SK-N-SH (cell line): Measurements from ENCODE around the gene E2F3. TPM values are rescaled to one million over a fixed set of nuclear protein-coding genes. Genes with fewer than 3 reads are reported as not detected.

Source experiments
- CTCF ChIA-PET: fragments of 300-600, 350-600 bp; formaldehyde crosslinking; extraction: SDS; loops from one replicate; lab custom pipeline; 2021; lab: Yijun Ruan, JAX
- POLR2A ChIA-PET: fragments of 350-600 bp; sonication (Branson Sonifier 250); formaldehyde crosslinking; extraction: SDS; loops from one replicate; lab custom pipeline; 2020; ENCODE audit warnings: antibody characterized with exemption, inconsistent platforms; lab: Yijun Ruan, JAX
- DNase-seq: peaks from one replicate; pipeline ENCODE4 v3.0.0; 2012
- H2AFZ ChIP-seq: fragments of 200-600 bp; sonication (generic); 2 replicates; pipeline ENCODE4 v1.8.1; 2016; ENCODE audit warnings: antibody characterized with exemption, mild to moderate bottlenecking, low read depth
- H3F3A ChIP-seq: fragments of 200-600 bp; sonication (generic); replicated peaks from 2 replicates; pipeline ENCODE3; 2016; ENCODE audit warnings: antibody characterized with exemption, mild to moderate bottlenecking; ENCODE audit not compliant: insufficient read depth
- H3K27ac ChIP-seq, 2 experiments: fragments of 200-500 bp in 1 of 2; fragments of 200-600 bp in 1 of 2; sonication (Bioruptor generic) in 1 of 2; sonication (generic), shearing (Covaris generic) in 1 of 2; 2 replicates each; pipeline versions ENCODE4 v1.5.1 to v1.6.1; 2014 to 2016; ENCODE audit warnings: low read depth in 2 of 2, inconsistent platforms in 1 of 2, low read length in 1 of 2, mild to moderate bottlenecking in 1 of 2, mixed read lengths in 1 of 2
- H3K27me3 ChIP-seq: fragments of 200-600 bp; sonication (generic), shearing (Covaris generic); 2 replicates; pipeline ENCODE4 v1.6.1; 2016; ENCODE audit warnings: mixed run types; ENCODE audit not compliant: insufficient read depth
- H3K36me3 ChIP-seq, 2 experiments: fragments of 200-500 bp in 1 of 2; fragments of 200-600 bp in 1 of 2; sonication (Bioruptor generic) in 1 of 2; sonication (generic) in 1 of 2; replicated peaks in 1 of 2; 2 replicates each; pipeline versions ENCODE3 to v1.5.1; 2014 to 2016; ENCODE audit warnings: low read length in 1 of 2, mild to moderate bottlenecking in 1 of 2; ENCODE audit not compliant: insufficient read depth in 2 of 2, control insufficient read depth in 1 of 2
- H3K4me1 ChIP-seq, 2 experiments: fragments of 200-500 bp in 1 of 2; fragments of 200-600 bp in 1 of 2; sonication (Bioruptor generic) in 1 of 2; sonication (generic), shearing (Covaris generic) in 1 of 2; 2 replicates each; pipeline versions ENCODE4 v1.5.1 to v1.6.1; 2014 to 2016; ENCODE audit warnings: low read depth in 1 of 2, low read length in 1 of 2, mixed run types in 1 of 2; ENCODE audit not compliant: insufficient read depth in 2 of 2, control insufficient read depth in 1 of 2
- H3K4me2 ChIP-seq: fragments of 200-600 bp; sonication (generic), shearing (Covaris generic); 2 replicates; pipeline ENCODE4 v1.6.1; 2017; ENCODE audit warnings: mixed run types
- H3K4me3 ChIP-seq, 2 experiments: fragments of 200-500 bp in 1 of 2; fragments of 200-600 bp in 1 of 2; sonication (Bioruptor generic) in 1 of 2; sonication (generic), shearing (Covaris generic) in 1 of 2; 2 replicates each; pipeline versions ENCODE4 v1.5.1 to v1.8.1; 2014 to 2016; ENCODE audit warnings: low read depth in 2 of 2, inconsistent platforms in 1 of 2, low read length in 1 of 2, mild to moderate bottlenecking in 1 of 2, mixed read lengths in 1 of 2, moderate library complexity in 1 of 2
- H3K79me2 ChIP-seq: fragments of 200-600 bp; sonication (generic); 2 replicates; pipeline ENCODE4 v1.8.1; 2017; ENCODE audit warnings: mild to moderate bottlenecking; ENCODE audit not compliant: insufficient read depth
- H3K9ac ChIP-seq: fragments of 200-600 bp; sonication (generic); 2 replicates; pipeline ENCODE4 v1.6.1; 2017; ENCODE audit warnings: mixed run types
- H3K9me2 ChIP-seq: fragments of 200-600 bp; sonication (generic); 2 replicates; pipeline ENCODE4 v1.6.1; 2017; ENCODE audit warnings: mixed run types
- H3K9me3 ChIP-seq: fragments of 200-600 bp; sonication (generic); 2 replicates; pipeline ENCODE4 v1.6.1; 2017; ENCODE audit warnings: mixed run types, mild to moderate bottlenecking, moderate library complexity
- H4K20me1 ChIP-seq: fragments of 200-600 bp; sonication (generic); 2 replicates; pipeline ENCODE4 v1.6.1; 2017; ENCODE audit warnings: mild to moderate bottlenecking, mixed run types; ENCODE audit not compliant: insufficient read depth
- CHD2 ChIP-seq: fragments of 150-350 bp; IDR thresholded peaks from 2 replicates; pipeline ENCODE4 v1.6.1; 2018; ENCODE audit warnings: low read length; ENCODE audit not compliant: partially characterized antibody
- EZH2phosphoT487 ChIP-seq: fragments of 200-600 bp; sonication (generic); IDR thresholded peaks from 2 replicates; pipeline ENCODE4 v1.6.1; 2017; ENCODE audit warnings: low read depth, mixed run types, mild to moderate bottlenecking, antibody characterized with exemption, moderate library complexity, borderline replicate concordance
- FOXM1 ChIP-seq: IDR thresholded peaks from 2 replicates; pipeline ENCODE4 v1.4.0; 2012; ENCODE audit warnings: low read depth, mild to moderate bottlenecking
- JUND ChIP-seq: IDR thresholded peaks from 2 replicates; pipeline ENCODE4 v1.4.0; 2012
- MEF2A ChIP-seq: IDR thresholded peaks from 2 replicates; pipeline ENCODE4 v1.4.0; 2012; ENCODE audit warnings: low read depth, borderline replicate concordance
- POLR2AphosphoS5 ChIP-seq: IDR thresholded peaks from 2 replicates; pipeline ENCODE4 v1.6.1; 2012; ENCODE audit warnings: low read depth, low read length
- RXRA ChIP-seq: IDR thresholded peaks from 2 replicates; pipeline ENCODE4 v1.4.0; 2012; ENCODE audit warnings: low read depth, mild to moderate bottlenecking, borderline replicate concordance
- SIN3A ChIP-seq: IDR thresholded peaks from 2 replicates; pipeline ENCODE4 v1.6.1; 2012; ENCODE audit warnings: low read depth, mild to moderate bottlenecking, low read length, moderate library complexity, borderline replicate concordance
- TEAD4 ChIP-seq: IDR thresholded peaks from 2 replicates; pipeline ENCODE4 v1.4.0; 2012; ENCODE audit warnings: mild to moderate bottlenecking, borderline replicate concordance; ENCODE audit not compliant: insufficient read depth
- YY1 ChIP-seq: IDR thresholded peaks from 2 replicates; pipeline ENCODE4 v1.4.0; 2012; ENCODE audit warnings: low read depth, mild to moderate bottlenecking
- WGBS: methylation state at CpG from one replicate; pipeline ENCODE4 v1.1.6; 2017; ENCODE audit warnings: low lambda C conversion rate; 5-methylcytosine and 5-hydroxymethylcytosine counted together
- polyA plus RNA-seq, 3 experiments: library from polyadenylated mRNA; depleted of rRNA; stranded (reverse); fragments of >200 nt; gene quantifications; 2 replicates each; pipeline ENCODE4 v1.2.3, GENCODE V29; 2012
- TF ChIP-seq, protein P1 (sequence below): IDR thresholded peaks from 2 replicates; pipeline ENCODE4; 2012
- TF ChIP-seq, protein P2 (sequence below): IDR thresholded peaks from 2 replicates; pipeline ENCODE4 v1.4.0; 2012; ENCODE audit warnings: low read depth, borderline replicate concordance
- TF ChIP-seq, protein P3 (sequence below): IDR thresholded peaks from 2 replicates; pipeline ENCODE4 v1.4.0; 2012; ENCODE audit warnings: low read depth, borderline replicate concordance
- TF ChIP-seq, protein P4 (sequence below): IDR thresholded peaks from 2 replicates; pipeline ENCODE4 v1.4.0; 2012; ENCODE audit warnings: low read depth
- TF ChIP-seq, protein P5 (sequence below): fragments of 150-350 bp; IDR thresholded peaks from 2 replicates; pipeline ENCODE4 v1.6.1; 2017; ENCODE audit warnings: antibody characterized with exemption, low read length, low read depth, borderline replicate concordance
- TF ChIP-seq, protein P6 (sequence below): fragments of 200-600 bp; sonication (generic); IDR thresholded peaks from 2 replicates; pipeline ENCODE4 v1.6.1; 2017; ENCODE audit warnings: antibody characterized with exemption, mild to moderate bottlenecking, moderate library complexity

Gene E2F3
- polyA plus RNA-seq, 1 of the 3 experiments (the other 2 are of a cell fraction), result 12.7 TPM

DNA sequence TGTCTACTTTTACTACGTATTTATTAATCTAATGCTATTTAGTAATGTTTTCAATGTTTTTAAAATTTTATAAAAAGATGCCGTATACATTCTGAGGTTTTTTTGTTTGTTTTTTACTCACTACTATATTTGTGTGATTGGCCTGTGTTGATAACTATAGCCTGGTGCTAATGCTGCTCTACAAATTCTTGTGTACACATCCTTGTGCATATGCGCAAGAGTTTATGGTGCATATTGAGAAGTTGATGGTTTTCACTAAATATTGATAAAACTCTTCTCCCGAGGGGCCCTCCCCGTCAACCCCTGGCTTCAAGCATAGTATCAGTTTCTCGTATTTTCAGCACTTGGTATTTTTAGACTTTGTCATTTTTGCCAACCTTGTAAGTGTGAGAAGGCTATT lies 59.9 kb downstream of the E2F3 start:
- Histone ChIP-seq H3K27ac (no peak overlapping the region), H3K4me2 (no peak overlapping the region), H3K79me2 (peaks cover 95% of the 10 kb centered on the region), H3K9me3 (no peaks in the 10 kb centered on the region), H3F3A (no peaks in the 10 kb centered on the region), H3K9me2 (no peaks in the 10 kb centered on the region), H3K36me3 (peaks cover 9 to 31% of the 10 kb centered on the region in 2 experiments), H2AFZ (no peak overlapping the region), H4K20me1 (peaks cover 38% of the 10 kb centered on the region), H3K27me3 (no peaks in the 10 kb centered on the region), H3K9ac (no peak overlapping the region), H3K4me1 (no peaks in the 10 kb centered on the region; a peak in 1 of 4 replicates), H3K4me3 (no peak overlapping the region)
- ChIA-PET POLR2A (no interaction called here), CTCF (no interaction called here)
- 80% methylated on average over 6 of the region's 6 CpGs for WGBS
- TF ChIP-seq TEAD4 (no peak), RXRA (no peak), MEF2A (no peak), POLR2AphosphoS5 (no peak), SIN3A (no peak)
- TF ChIP-seq, protein P1, sequence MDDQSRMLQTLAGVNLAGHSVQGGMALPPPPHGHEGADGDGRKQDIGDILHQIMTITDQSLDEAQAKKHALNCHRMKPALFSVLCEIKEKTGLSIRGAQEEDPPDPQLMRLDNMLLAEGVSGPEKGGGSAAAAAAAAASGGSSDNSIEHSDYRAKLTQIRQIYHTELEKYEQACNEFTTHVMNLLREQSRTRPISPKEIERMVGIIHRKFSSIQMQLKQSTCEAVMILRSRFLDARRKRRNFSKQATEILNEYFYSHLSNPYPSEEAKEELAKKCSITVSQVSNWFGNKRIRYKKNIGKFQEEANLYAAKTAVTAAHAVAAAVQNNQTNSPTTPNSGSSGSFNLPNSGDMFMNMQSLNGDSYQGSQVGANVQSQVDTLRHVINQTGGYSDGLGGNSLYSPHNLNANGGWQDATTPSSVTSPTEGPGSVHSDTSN, result no peak
- TF ChIP-seq, protein P2, sequence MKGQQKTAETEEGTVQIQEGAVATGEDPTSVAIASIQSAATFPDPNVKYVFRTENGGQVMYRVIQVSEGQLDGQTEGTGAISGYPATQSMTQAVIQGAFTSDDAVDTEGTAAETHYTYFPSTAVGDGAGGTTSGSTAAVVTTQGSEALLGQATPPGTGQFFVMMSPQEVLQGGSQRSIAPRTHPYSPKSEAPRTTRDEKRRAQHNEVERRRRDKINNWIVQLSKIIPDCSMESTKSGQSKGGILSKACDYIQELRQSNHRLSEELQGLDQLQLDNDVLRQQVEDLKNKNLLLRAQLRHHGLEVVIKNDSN, result no peak
- TF ChIP-seq, protein P3, sequence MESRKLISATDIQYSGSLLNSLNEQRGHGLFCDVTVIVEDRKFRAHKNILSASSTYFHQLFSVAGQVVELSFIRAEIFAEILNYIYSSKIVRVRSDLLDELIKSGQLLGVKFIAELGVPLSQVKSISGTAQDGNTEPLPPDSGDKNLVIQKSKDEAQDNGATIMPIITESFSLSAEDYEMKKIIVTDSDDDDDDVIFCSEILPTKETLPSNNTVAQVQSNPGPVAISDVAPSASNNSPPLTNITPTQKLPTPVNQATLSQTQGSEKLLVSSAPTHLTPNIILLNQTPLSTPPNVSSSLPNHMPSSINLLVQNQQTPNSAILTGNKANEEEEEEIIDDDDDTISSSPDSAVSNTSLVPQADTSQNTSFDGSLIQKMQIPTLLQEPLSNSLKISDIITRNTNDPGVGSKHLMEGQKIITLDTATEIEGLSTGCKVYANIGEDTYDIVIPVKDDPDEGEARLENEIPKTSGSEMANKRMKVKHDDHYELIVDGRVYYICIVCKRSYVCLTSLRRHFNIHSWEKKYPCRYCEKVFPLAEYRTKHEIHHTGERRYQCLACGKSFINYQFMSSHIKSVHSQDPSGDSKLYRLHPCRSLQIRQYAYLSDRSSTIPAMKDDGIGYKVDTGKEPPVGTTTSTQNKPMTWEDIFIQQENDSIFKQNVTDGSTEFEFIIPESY, result no peak
- no peak for DNase-seq

DNA sequence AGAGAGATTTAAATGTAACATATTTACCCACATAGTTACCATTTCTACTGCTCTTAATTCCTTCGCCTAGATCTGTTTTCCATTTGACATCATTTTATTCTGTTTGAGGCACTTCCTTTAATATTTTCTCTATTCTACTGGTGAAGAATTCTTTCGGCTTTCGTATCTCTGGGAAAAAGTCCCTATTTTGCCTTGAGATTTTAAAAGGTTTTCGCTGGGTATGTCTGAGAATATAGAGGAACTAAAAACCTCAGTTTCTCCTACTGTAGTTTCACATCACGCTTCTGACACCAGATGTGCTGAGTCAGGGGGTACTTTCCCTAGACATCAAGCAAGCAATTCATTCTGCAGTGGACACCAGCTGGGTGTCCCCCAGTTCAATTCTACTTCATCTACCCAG lies 61.7 kb downstream of the E2F3 start:
- no peak overlapping the region for H3K4me3 ChIP-seq
- H3F3A ChIP-seq, result no peaks in the 10 kb centered on the region
- H3K79me2 ChIP-seq, result peaks cover 97% of the 10 kb centered on the region
- DNase-seq, result no peak
- H3K9me2 ChIP-seq, result no peaks in the 10 kb centered on the region
- peaks cover 52% of the 10 kb centered on the region for H4K20me1 ChIP-seq
- TF ChIP-seq, protein P2, result no peak
- TF ChIP-seq, protein P3, result no peak
- TF ChIP-seq YY1, result no peak
- TF ChIP-seq, protein P4, sequence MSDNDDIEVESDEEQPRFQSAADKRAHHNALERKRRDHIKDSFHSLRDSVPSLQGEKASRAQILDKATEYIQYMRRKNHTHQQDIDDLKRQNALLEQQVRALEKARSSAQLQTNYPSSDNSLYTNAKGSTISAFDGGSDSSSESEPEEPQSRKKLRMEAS, result no peak
- no peak for TF ChIP-seq CHD2
- TF ChIP-seq, protein P5, sequence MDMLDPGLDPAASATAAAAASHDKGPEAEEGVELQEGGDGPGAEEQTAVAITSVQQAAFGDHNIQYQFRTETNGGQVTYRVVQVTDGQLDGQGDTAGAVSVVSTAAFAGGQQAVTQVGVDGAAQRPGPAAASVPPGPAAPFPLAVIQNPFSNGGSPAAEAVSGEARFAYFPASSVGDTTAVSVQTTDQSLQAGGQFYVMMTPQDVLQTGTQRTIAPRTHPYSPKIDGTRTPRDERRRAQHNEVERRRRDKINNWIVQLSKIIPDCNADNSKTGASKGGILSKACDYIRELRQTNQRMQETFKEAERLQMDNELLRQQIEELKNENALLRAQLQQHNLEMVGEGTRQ, result no peak
- TF ChIP-seq TEAD4, result no peak
- TF ChIP-seq, protein P6, sequence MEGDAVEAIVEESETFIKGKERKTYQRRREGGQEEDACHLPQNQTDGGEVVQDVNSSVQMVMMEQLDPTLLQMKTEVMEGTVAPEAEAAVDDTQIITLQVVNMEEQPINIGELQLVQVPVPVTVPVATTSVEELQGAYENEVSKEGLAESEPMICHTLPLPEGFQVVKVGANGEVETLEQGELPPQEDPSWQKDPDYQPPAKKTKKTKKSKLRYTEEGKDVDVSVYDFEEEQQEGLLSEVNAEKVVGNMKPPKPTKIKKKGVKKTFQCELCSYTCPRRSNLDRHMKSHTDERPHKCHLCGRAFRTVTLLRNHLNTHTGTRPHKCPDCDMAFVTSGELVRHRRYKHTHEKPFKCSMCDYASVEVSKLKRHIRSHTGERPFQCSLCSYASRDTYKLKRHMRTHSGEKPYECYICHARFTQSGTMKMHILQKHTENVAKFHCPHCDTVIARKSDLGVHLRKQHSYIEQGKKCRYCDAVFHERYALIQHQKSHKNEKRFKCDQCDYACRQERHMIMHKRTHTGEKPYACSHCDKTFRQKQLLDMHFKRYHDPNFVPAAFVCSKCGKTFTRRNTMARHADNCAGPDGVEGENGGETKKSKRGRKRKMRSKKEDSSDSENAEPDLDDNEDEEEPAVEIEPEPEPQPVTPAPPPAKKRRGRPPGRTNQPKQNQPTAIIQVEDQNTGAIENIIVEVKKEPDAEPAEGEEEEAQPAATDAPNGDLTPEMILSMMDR, result no peak
- TF ChIP-seq FOXM1, result no peak
- no peak for TF ChIP-seq JUND
- TF ChIP-seq MEF2A, result no peak
- no peak for TF ChIP-seq EZH2phosphoT487
- TF ChIP-seq, all 33 proteins: peak for 0
- H3K4me1 ChIP-seq, result no peaks in the 10 kb centered on the region; a peak in 1 of 4 replicates
- no peaks in the 10 kb centered on the region for H3K9me3 ChIP-seq
- H3K36me3 ChIP-seq, result peaks cover 10 to 28% of the 10 kb centered on the region in 2 experiments
- H3K27me3 ChIP-seq, result no peaks in the 10 kb centered on the region
- no peak overlapping the region for H3K27ac ChIP-seq
- ChIA-PET POLR2A (no interaction called here), CTCF (no interaction called here)
- WGBS, result 95% methylated on average over 5 of the region's 5 CpGs
- no peak overlapping the region for H3K4me2 ChIP-seq
- no peak overlapping the region for H2AFZ ChIP-seq
- H3K9ac ChIP-seq, result no peak overlapping the region
